ENCODE results near the gene TACR2. TPM values are rescaled to one million over a fixed set of nuclear protein-coding genes. Genes with fewer than 3 reads are reported as not detected.

Gene TACR2
- total RNA-seq, 2 experiments from 2014 or later: not detected

GRCh38 chr10:69377933-69378332, 38.8 kb downstream of the TACR2 start:
- H3K36me3 Mint-ChIP-seq: peaks cover 25% of the 10 kb centered on the region
- POLR2A ChIA-PET: no interaction called here
- peak overlapping the region; percentile 63 for H3K27ac Mint-ChIP-seq
- ATAC-seq (ENCODE audit: low read depth): no peak
- no peaks in the 10 kb centered on the region for H3K9me3 Mint-ChIP-seq
- DNase-seq: no peak
- H3K4me1 Mint-ChIP-seq: peaks cover 9% of the 10 kb centered on the region
- no peak overlapping the region for H3K4me3 Mint-ChIP-seq
- no peaks in the 10 kb centered on the region for H3K27me3 Mint-ChIP-seq

GRCh38 chr10:69377191-69377590, 39.5 kb downstream of the TACR2 start:
- Mint-ChIP-seq H3K4me1 (peaks cover 9% of the 10 kb centered on the region), H3K27me3 (no peaks in the 10 kb centered on the region), H3K36me3 (peaks cover 25% of the 10 kb centered on the region), H3K4me3 (no peak overlapping the region), H3K9me3 (no peaks in the 10 kb centered on the region), H3K27ac (no peak overlapping the region)
- ATAC-seq (ENCODE audit: low read depth): no peak
- DNase-seq: no peak
- POLR2A ChIA-PET: no interaction called here

- Mint-ChIP-seq H3K36me3 (peaks cover 28% of the 10 kb centered on the region), H3K4me3 (no peak overlapping the region), H3K27ac (no peak overlapping the region), H3K9me3 (no peaks in the 10 kb centered on the region), H3K4me1 (peaks cover 9% of the 10 kb centered on the region), H3K27me3 (no peaks in the 10 kb centered on the region)
- DNase-seq (no peak), ATAC-seq (ENCODE audit: low read depth) (no peak)
- POLR2A ChIA-PET: no interaction called here
Measured at GRCh38 chr10:69376662-69377061, 40.1 kb downstream of the TACR2 start.

GRCh38 chr10:69375307-69376151, 41.2 kb downstream of the TACR2 start:
- Mint-ChIP-seq H3K27me3 (no peaks in the 10 kb centered on the region), H3K4me1 (peaks cover 13% of the 10 kb centered on the region), H3K9me3 (no peaks in the 10 kb centered on the region), H3K27ac (peak overlapping the region; percentile 50), H3K4me3 (no peak overlapping the region), H3K36me3 (peaks cover 34% of the 10 kb centered on the region)
- no peak for ATAC-seq (ENCODE audit: low read depth)
- no peak for DNase-seq
- POLR2A ChIA-PET: interaction anchor here (0.9 kb wide), 1 partner anchor 59 kb away, joined by 3 read pairs; no protein-coding TSS in a partner anchor

- POLR2A ChIA-PET: interaction anchor here (0.9 kb wide), 1 partner anchor 58 kb away, joined by 3 read pairs; no protein-coding TSS in a partner anchor
- peaks cover 36% of the 10 kb centered on the region for H3K36me3 Mint-ChIP-seq
- ATAC-seq (ENCODE audit: low read depth) (no peak), DNase-seq (no peak)
- no peak overlapping the region for H3K4me3 Mint-ChIP-seq
- no peaks in the 10 kb centered on the region for H3K27me3 Mint-ChIP-seq
- H3K27ac Mint-ChIP-seq: peak overlapping the region; percentile 17
- H3K4me1 Mint-ChIP-seq: peaks cover 18% of the 10 kb centered on the region
- no peaks in the 10 kb centered on the region for H3K9me3 Mint-ChIP-seq
Measured at GRCh38 chr10:69374931-69375306, 41.8 kb downstream of the TACR2 start.

- Mint-ChIP-seq H3K27me3 (no peaks in the 10 kb centered on the region), H3K4me3 (no peak overlapping the region), H3K36me3 (peaks cover 39% of the 10 kb centered on the region), H3K4me1 (peaks cover 18% of the 10 kb centered on the region), H3K9me3 (no peaks in the 10 kb centered on the region), H3K27ac (peak overlapping the region; percentile 17)
- ATAC-seq (ENCODE audit: low read depth): no peak
- DNase-seq: no peak
- POLR2A ChIA-PET: interaction anchor here (0.9 kb wide), 1 partner anchor 57 kb away, joined by 3 read pairs; no protein-coding TSS in a partner anchor
Measured at GRCh38 chr10:69374242-69374641, 42.5 kb downstream of the TACR2 start.

GRCh38 chr10:69372126-69372980, 44.4 kb downstream of the TACR2 start:
- H3K27ac Mint-ChIP-seq: no peak overlapping the region
- POLR2A ChIA-PET: no interaction called here
- H3K4me1 Mint-ChIP-seq: peaks cover 16% of the 10 kb centered on the region

GRCh38 chr10:69367469-69367868, 49.2 kb downstream of the TACR2 start:
- no peak for ATAC-seq (ENCODE audit: low read depth)
- POLR2A ChIA-PET: no interaction called here
- H3K36me3 Mint-ChIP-seq: peaks cover 33% of the 10 kb centered on the region

More at GRCh38 chr10:69372126-69372980, 44.4 kb downstream of the TACR2 start:
- H3K9me3 Mint-ChIP-seq: no peaks in the 10 kb centered on the region
- peaks cover 34% of the 10 kb centered on the region for H3K36me3 Mint-ChIP-seq
- ATAC-seq (ENCODE audit: low read depth) (no peak), DNase-seq (no peak)
- no peak overlapping the region for H3K4me3 Mint-ChIP-seq
- no peaks in the 10 kb centered on the region for H3K27me3 Mint-ChIP-seq

GRCh38 chr10:69366738-69367137, 50.0 kb downstream of the TACR2 start:
- Mint-ChIP-seq H3K36me3 (peaks cover 30% of the 10 kb centered on the region), H3K9me3 (no peaks in the 10 kb centered on the region), H3K27ac (no peak overlapping the region), H3K4me1 (peaks cover 27% of the 10 kb centered on the region), H3K27me3 (no peaks in the 10 kb centered on the region), H3K4me3 (no peak overlapping the region)
- ATAC-seq (ENCODE audit: low read depth) (no peak), DNase-seq (no peak)
- POLR2A ChIA-PET: no interaction called here

More at GRCh38 chr10:69367469-69367868, 49.2 kb downstream of the TACR2 start:
- Mint-ChIP-seq H3K4me1 (peaks cover 23% of the 10 kb centered on the region), H3K9me3 (no peaks in the 10 kb centered on the region), H3K27me3 (no peaks in the 10 kb centered on the region), H3K4me3 (no peak overlapping the region), H3K27ac (no peak overlapping the region)
- DNase-seq: no peak

- no peak for ATAC-seq (ENCODE audit: low read depth)
- no peaks in the 10 kb centered on the region for H3K27me3 Mint-ChIP-seq
- H3K27ac Mint-ChIP-seq: peak overlapping the region; percentile 62
- no peak overlapping the region for H3K4me3 Mint-ChIP-seq
- POLR2A ChIA-PET: interaction anchor here (4.3 kb wide), 1 partner anchor 47 kb away, joined by 13 read pairs; no protein-coding TSS in a partner anchor
- H3K9me3 Mint-ChIP-seq: no peaks in the 10 kb centered on the region
- no peak for DNase-seq
- H3K36me3 Mint-ChIP-seq: peaks cover 17% of the 10 kb centered on the region
- peaks cover 33% of the 10 kb centered on the region for H3K4me1 Mint-ChIP-seq
Measured at GRCh38 chr10:69364232-69364940, 52.3 kb downstream of the TACR2 start.

- peaks cover 39% of the 10 kb centered on the region for H3K4me1 Mint-ChIP-seq
- no peak overlapping the region for H3K4me3 Mint-ChIP-seq
Measured at GRCh38 chr10:69363666-69364065, 53.1 kb downstream of the TACR2 start.

GRCh38 chr10:69362471-69362954, 54.2 kb downstream of the TACR2 start:
- Mint-ChIP-seq H3K4me1 (peaks cover 47% of the 10 kb centered on the region), H3K4me3 (peak overlapping the region; percentile 13), H3K27me3 (no peaks in the 10 kb centered on the region), H3K27ac (peak overlapping the region; percentile 46), H3K9me3 (no peaks in the 10 kb centered on the region), H3K36me3 (peaks cover 17% of the 10 kb centered on the region)
- ATAC-seq (ENCODE audit: low read depth) (no peak), DNase-seq (no peak)
- POLR2A ChIA-PET: interaction anchor here (4.3 kb wide), 1 partner anchor 45 kb away, joined by 13 read pairs; no protein-coding TSS in a partner anchor

More at GRCh38 chr10:69363666-69364065, 53.1 kb downstream of the TACR2 start:
- H3K27ac Mint-ChIP-seq: peak overlapping the region; percentile 61
- no peaks in the 10 kb centered on the region for H3K27me3 Mint-ChIP-seq
- ATAC-seq (ENCODE audit: low read depth) (no peak), DNase-seq (no peak)
- no peaks in the 10 kb centered on the region for H3K9me3 Mint-ChIP-seq
- H3K36me3 Mint-ChIP-seq: peaks cover 13% of the 10 kb centered on the region
- POLR2A ChIA-PET: interaction anchor here (4.3 kb wide), 1 partner anchor 46 kb away, joined by 13 read pairs; no protein-coding TSS in a partner anchor

GRCh38 chr10:69361303-69361614, 55.5 kb downstream of the TACR2 start:
- Mint-ChIP-seq H3K36me3 (peaks cover 17% of the 10 kb centered on the region), H3K4me3 (no peak overlapping the region)
- POLR2A ChIA-PET: interaction anchor here (4.3 kb wide), 1 partner anchor 44 kb away, joined by 13 read pairs; no protein-coding TSS in a partner anchor

More at GRCh38 chr10:69361303-69361614, 55.5 kb downstream of the TACR2 start:
- Mint-ChIP-seq H3K4me1 (peaks cover 49% of the 10 kb centered on the region), H3K27me3 (no peaks in the 10 kb centered on the region), H3K27ac (peak overlapping the region; percentile 24), H3K9me3 (no peaks in the 10 kb centered on the region)
- no peak for DNase-seq
- ATAC-seq (ENCODE audit: low read depth): no peak

Data from activated naive CD8-positive, alpha-beta T cell treated with anti-CD3 and anti-CD28 coated beads, Interleukin-2, amount 10 ng/mL, durations not matched to agents 7 days and 5 days (primary cell).